Measurements from ENCODE around the gene CDH23.

GRCh38 chr10:71739358-71739900 lies 342.7 kb downstream of the CDH23 start:
- TF ChIP-seq CTCF (conservative IDR thresholded peaks at IDR 0.05) (no peak), EZH2 (IDR thresholded peaks at IDR 0.05; ENCODE audit: low read depth) (no peak)
